HFFc6 (cell line): Measurements from ENCODE around the gene LIX1. TPM values are rescaled to one million over a fixed set of nuclear protein-coding genes. Genes with fewer than 3 reads are reported as not detected.

Source experiments
- DNase-seq: peaks from one replicate; pipeline ENCODE4 v3.0.0-alpha.2; 2018
- H3K27ac Mint-ChIP-seq: 2 replicates; pipeline ENCODE4 v1.8.0; 2020; ENCODE audit warnings: mild to moderate bottlenecking, mixed read lengths
- H3K27me3 Mint-ChIP-seq: 2 replicates; pipeline ENCODE4 v1.8.0; 2021; ENCODE audit warnings: mild to moderate bottlenecking, moderate library complexity, mixed read lengths; ENCODE audit not compliant: insufficient read depth
- H3K36me3 Mint-ChIP-seq: 2 replicates; pipeline ENCODE4 v1.8.0; 2021; ENCODE audit warnings: low read depth, mixed read lengths
- H3K4me1 Mint-ChIP-seq: 2 replicates; pipeline ENCODE4 v1.8.0; 2020; ENCODE audit warnings: low read depth, mixed read lengths
- H3K4me3 Mint-ChIP-seq: 2 replicates; pipeline ENCODE4 v1.8.0; 2020; ENCODE audit warnings: mild to moderate bottlenecking, moderate library complexity, mixed read lengths
- H3K9me3 Mint-ChIP-seq: 2 replicates; pipeline ENCODE4 v1.8.0; 2020; ENCODE audit warnings: mild to moderate bottlenecking, mixed read lengths
- total RNA-seq, 6 experiments: library from RNA; stranded (reverse); fragmentation: NEBNext Ultra II Directional; extraction: Animal tissue kit (Norgen Biotek cat#: 25700); gene quantifications; 2 replicates in 1 of 6; 3 replicates in 5 of 6; pipeline ENCODE4 v1.2.3, GENCODE V29; 2021
- TF ChIP-seq, protein P1 (sequence below): fragments of 200-600 bp; sonication (generic); IDR thresholded peaks from 2 replicates; pipeline ENCODE4 v1.5.0; 2021; ENCODE audit warnings: antibody characterized with exemption, mild to moderate bottlenecking

Gene LIX1
- total RNA-seq, 6 experiments from 2014 or later, result not detected

DNA sequence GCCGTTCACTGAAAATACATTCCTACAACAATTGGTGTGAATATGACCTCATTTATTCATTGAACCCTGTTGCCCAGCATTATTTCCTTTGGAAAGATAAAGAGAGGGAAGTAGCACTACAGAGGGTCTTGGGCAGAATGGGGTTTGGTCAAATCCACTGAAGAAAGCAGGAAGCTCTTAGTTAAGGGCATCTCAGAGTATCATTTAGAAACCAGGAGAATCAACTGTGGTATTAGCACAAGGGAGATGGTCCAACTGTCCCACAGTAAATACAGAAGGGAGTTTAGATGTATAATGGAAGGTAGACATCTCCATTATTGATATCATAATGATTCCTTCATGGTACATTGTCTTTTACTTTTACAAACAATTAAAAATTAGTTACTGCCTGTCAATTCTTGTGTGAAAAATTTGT is 47.1 kb downstream of the LIX1 start:
- H3K9me3 Mint-ChIP-seq, result no peaks in the 10 kb centered on the region
- DNase-seq, result no peak
- H3K4me3 Mint-ChIP-seq, result no peak overlapping the region
- H3K36me3 Mint-ChIP-seq, result no peaks in the 10 kb centered on the region
- no peak overlapping the region for H3K27ac Mint-ChIP-seq
- H3K4me1 Mint-ChIP-seq, result peaks cover 8% of the 10 kb centered on the region
- TF ChIP-seq, protein P1, sequence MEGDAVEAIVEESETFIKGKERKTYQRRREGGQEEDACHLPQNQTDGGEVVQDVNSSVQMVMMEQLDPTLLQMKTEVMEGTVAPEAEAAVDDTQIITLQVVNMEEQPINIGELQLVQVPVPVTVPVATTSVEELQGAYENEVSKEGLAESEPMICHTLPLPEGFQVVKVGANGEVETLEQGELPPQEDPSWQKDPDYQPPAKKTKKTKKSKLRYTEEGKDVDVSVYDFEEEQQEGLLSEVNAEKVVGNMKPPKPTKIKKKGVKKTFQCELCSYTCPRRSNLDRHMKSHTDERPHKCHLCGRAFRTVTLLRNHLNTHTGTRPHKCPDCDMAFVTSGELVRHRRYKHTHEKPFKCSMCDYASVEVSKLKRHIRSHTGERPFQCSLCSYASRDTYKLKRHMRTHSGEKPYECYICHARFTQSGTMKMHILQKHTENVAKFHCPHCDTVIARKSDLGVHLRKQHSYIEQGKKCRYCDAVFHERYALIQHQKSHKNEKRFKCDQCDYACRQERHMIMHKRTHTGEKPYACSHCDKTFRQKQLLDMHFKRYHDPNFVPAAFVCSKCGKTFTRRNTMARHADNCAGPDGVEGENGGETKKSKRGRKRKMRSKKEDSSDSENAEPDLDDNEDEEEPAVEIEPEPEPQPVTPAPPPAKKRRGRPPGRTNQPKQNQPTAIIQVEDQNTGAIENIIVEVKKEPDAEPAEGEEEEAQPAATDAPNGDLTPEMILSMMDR, result no peak
- H3K27me3 Mint-ChIP-seq, result peaks cover 25% of the 10 kb centered on the region

DNA sequence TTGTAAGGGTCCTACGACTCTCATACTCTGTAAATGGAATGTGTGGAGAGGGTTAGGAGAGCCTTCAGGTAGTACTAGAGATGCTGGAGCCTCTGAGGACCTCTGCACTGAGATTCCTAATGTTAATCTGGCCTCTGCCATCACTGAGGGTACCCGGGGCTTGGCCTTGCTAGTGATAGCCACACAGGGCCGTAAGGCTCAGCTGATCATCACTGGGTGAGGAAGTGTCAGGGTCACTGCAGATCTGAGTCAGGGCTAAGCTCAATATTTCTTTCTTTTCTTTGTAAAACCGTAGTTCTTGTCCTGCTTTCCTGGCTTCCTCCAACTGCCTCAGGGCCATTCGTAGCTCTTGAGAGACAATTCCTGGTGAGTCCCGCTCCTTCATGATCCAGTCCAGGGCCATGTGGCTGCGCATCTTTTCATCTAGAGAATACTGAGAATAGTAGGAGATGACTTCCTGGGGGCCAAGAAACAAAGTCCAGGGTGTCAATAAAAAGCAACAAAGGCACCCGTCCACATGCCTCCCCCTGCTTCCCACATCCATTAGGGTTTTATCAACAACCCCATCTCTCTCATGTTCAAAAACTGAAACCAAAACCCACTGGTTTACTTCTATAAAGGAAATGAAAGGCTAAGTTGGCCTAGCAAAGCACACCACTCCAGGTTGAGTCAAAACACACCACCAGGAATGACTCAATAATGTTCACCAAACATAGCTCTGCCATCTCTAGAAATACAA is 47.7 kb downstream of the LIX1 start:
- H3K9me3 Mint-ChIP-seq, result no peaks in the 10 kb centered on the region
- no peaks in the 10 kb centered on the region for H3K36me3 Mint-ChIP-seq

DNA sequence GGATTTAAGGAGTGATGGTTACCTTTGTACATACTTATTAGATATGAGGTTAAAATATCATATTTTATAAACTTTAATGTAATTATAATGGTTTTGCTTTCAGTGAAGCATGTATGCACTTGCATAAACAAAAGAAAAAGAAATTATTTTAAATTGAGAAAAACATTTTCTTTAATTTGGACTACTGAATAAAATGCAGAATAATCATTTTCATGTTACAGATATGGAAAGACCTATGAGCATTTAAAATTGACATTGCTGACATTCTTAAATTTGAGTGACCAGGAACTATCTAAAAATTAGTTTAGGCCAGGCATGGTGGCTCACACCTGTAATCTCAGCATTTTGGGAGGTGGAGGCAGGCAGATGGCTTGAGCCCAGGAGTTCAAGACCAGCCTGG is 49.2 kb downstream of the LIX1 start:
- Mint-ChIP-seq H3K27ac (no peak overlapping the region), H3K36me3 (no peaks in the 10 kb centered on the region), H3K27me3 (peaks cover 19% of the 10 kb centered on the region), H3K9me3 (no peaks in the 10 kb centered on the region), H3K4me1 (peaks cover 6% of the 10 kb centered on the region; the same call in 1 of the 2 replicates), H3K4me3 (no peak overlapping the region)
- TF ChIP-seq, protein P1, result no peak
- DNase-seq, result no peak

More for the DNA sequence above, 47.7 kb downstream of the LIX1 start:
- TF ChIP-seq, protein P1, result no peak
- peaks cover 8% of the 10 kb centered on the region for H3K4me1 Mint-ChIP-seq
- H3K27me3 Mint-ChIP-seq, result peaks cover 27% of the 10 kb centered on the region
- no peak overlapping the region for H3K4me3 Mint-ChIP-seq
- no peak for DNase-seq
- no peak overlapping the region for H3K27ac Mint-ChIP-seq

DNA sequence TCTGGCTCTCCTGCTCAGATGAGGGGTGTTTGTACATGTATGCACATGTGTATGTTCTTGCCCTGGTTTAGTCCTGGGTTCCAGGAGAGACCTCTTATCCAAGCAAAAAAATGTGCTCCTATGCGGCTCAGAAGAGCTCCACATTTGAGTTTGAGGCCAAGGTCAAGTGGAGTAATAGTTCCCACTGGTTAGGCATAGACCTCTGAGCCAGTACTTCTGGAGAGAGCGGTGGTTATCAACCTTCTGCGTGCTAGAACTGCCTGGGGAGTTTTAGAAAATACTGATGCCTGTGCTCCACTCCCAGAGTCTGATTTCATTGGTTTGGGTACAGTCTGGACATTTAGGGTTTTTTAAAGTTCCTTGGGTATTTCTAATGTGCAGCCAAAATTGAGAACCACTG is 51.5 kb downstream of the LIX1 start:
- H3K4me3 Mint-ChIP-seq, result no peak overlapping the region
- peaks cover 25% of the 10 kb centered on the region for H3K27me3 Mint-ChIP-seq
- no peaks in the 10 kb centered on the region for H3K9me3 Mint-ChIP-seq
- H3K27ac Mint-ChIP-seq, result no peak overlapping the region
- TF ChIP-seq, protein P1, result no peak
- H3K36me3 Mint-ChIP-seq, result no peaks in the 10 kb centered on the region
- no peak for DNase-seq
- peaks cover 6% of the 10 kb centered on the region; the same call in 1 of the 2 replicates for H3K4me1 Mint-ChIP-seq

DNA sequence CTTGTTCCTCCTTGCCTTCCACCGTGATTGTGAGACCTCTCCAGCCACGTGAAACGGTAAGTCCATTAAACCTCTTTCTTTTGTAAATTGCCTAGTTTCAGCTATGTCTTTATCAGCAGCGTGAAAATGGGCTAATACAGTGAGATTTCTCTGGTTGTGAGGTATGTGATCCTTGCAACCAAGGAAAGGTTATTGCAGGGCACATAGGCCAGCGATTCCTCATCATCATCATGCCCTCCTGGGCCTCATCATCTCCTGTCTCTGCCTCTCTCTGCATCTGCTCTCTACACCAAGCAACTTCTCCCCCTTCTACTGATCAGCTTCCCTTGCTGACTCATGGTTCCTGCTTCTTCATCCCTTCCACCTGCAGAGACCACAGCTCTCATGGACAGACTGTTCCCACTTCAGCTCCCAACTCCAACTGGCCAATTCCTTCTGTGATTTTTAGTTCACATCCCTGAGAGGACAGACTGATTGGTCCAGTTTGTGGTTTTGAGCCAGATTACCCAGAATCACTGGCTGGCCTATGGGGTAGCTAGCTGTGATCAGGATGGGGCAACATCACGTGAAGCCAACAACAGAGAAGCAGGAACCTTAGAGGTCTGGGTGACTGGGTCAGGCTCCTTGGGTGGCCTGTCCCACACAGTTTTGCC is 53.1 kb downstream of the LIX1 start:
- 0 out of 2 replicates have a peak, but pooled peaks cover 6% of the 10 kb centered on the region for H3K36me3 Mint-ChIP-seq
- DNase-seq, result no peak
- H3K27ac Mint-ChIP-seq, result no peak overlapping the region
- H3K9me3 Mint-ChIP-seq, result peaks cover 7% of the 10 kb centered on the region
- peaks cover 6% of the 10 kb centered on the region; the same call in 1 of the 2 replicates for H3K4me1 Mint-ChIP-seq
- H3K4me3 Mint-ChIP-seq, result no peak overlapping the region
- TF ChIP-seq, protein P1, result no peak
- H3K27me3 Mint-ChIP-seq, result peaks cover 23% of the 10 kb centered on the region
